Adrenal gland (tissue), 12 donors: Measurements from ENCODE around the gene TSPAN18. TPM values are rescaled to one million over a fixed set of nuclear protein-coding genes. Genes with fewer than 3 reads are reported as not detected.

Experiments
- DNase-seq, 7 donors: peaks; one replicate each; pipeline ENCODE4 v3.0.0-alpha.2; 2019 to 2020
- H3K27ac ChIP-seq, 5 donors: fragments of 200-600 bp; sonication (generic) in 4 of 5; 1 replicate in 3 of 5; 2 replicates in 2 of 5; pipeline versions ENCODE4 v1.5.1 to v1.8.0; 2016 to 2020; ENCODE audit warnings: mild to moderate bottlenecking in 1 of 5
- H3K27me3 ChIP-seq: fragments of 200-600 bp; 2 replicates; pipeline ENCODE4 v1.8.0; 2021
- H3K36me3 ChIP-seq, 2 donors: fragments of 200-600 bp; replicated peaks in 1 of 2; 1 replicate in 1 of 2; 2 replicates in 1 of 2; pipeline versions ENCODE4 v1.5.1 to v1.8.0; 2018 to 2022
- H3K4me1 ChIP-seq, 2 donors: fragments of 200-600 bp; replicated peaks in 1 of 2; 1 replicate in 1 of 2; 2 replicates in 1 of 2; pipeline versions ENCODE4 v1.5.1 to v1.8.0; 2018 to 2021
- H3K4me3 ChIP-seq, 4 donors: fragments of 200-600 bp; sonication (generic) in 3 of 4; one replicate each; pipeline ENCODE4 v1.5.1; 2016 to 2018
- H3K9me3 ChIP-seq, 3 donors: fragments of 200-600 bp; sonication (generic) in 1 of 3; replicated peaks in 1 of 3; 1 replicate in 2 of 3; 2 replicates in 1 of 3; pipeline versions ENCODE4 v1.5.1 to v1.8.0; 2016 to 2021
- POLR2A ChIP-seq, 2 donors: fragments of 450-650 bp; IDR thresholded peaks; one replicate each; pipeline ENCODE4 v1.6.1; 2017; ENCODE audit warnings: antibody characterized with exemption in 2 of 2, mild to moderate bottlenecking in 2 of 2, moderate library complexity in 1 of 2
- WGBS, 4 donors: extraction: QIAGEN DNeasy Blood & Tissue Kit in 2 of 4; methylation state at CpG; one replicate each; pipeline versions ENCODE4 v1.1.5 to v1.1.7; 2013 to 2017; 5-methylcytosine and 5-hydroxymethylcytosine counted together
- intact Hi-C, 2 donors: fragments of 100-400 bp; cut with DNase I; formaldehyde crosslinking; loops; one replicate each; pipeline versions ENCODE4 v1.14.1 to v1.15.0; 2022 to 2023
- polyA plus RNA-seq, 3 donors: library from polyadenylated mRNA; stranded (reverse); fragments of 200-250 nt in 2 of 3; fragments of 350-450 nt in 1 of 3; fragmentation: Illumina TruSeq in 1 of 3; extraction: RNeasy Lipid Tissue Mini Kit (QIAGEN cat#74804) in 1 of 3; gene quantifications; one replicate each; pipeline ENCODE4 v1.2.3, GENCODE V29; 2013 to 2014
- total RNA-seq, 9 donors: library from RNA; depleted of rRNA in 4 of 9; stranded (reverse); fragments of >200 nt in 4 of 9; fragments of 120-200 nt in 1 of 9; fragmentation: NEBNext Ultra II Directional in 1 of 9; extraction: Animal tissue kit (Norgen Biotek cat#: 25700) in 1 of 9; gene quantifications; one replicate each; pipeline versions ENCODE4 v1.1.0 to v1.2.4, GENCODE V29; 2013 to 2023
- TF ChIP-seq, protein P1 (sequence below), 6 experiments: fragments of 450-650 bp in 4 of 6; fragments of 200-600 bp in 2 of 6; sonication (generic) in 1 of 6; IDR thresholded peaks; 1 replicate in 5 of 6; 2 replicates in 1 of 6; pipeline versions ENCODE4 v1.5.1 to v1.8.0; 2016 to 2021; ENCODE audit warnings: antibody characterized with exemption in 6 of 6, mild to moderate bottlenecking in 2 of 6, moderate library complexity in 1 of 6
- donor health status: healthy with polysubstance abuse.
- donor health status: Bipolar disorder and iron deficiency.
- donor health status: DM: yes; HTN: yes; CAD: no.
- donor health status: DM: no; HTN: no; CAD: no.
- donor health status: DM: no; HTN: no; CAD: no.
- donor health status: DM: yes; HTN: yes; CAD: no.

Gene TSPAN18
- total and polyA plus RNA-seq, 12 donors = 24.5 to 168 (median 58.4) TPM

DNA sequence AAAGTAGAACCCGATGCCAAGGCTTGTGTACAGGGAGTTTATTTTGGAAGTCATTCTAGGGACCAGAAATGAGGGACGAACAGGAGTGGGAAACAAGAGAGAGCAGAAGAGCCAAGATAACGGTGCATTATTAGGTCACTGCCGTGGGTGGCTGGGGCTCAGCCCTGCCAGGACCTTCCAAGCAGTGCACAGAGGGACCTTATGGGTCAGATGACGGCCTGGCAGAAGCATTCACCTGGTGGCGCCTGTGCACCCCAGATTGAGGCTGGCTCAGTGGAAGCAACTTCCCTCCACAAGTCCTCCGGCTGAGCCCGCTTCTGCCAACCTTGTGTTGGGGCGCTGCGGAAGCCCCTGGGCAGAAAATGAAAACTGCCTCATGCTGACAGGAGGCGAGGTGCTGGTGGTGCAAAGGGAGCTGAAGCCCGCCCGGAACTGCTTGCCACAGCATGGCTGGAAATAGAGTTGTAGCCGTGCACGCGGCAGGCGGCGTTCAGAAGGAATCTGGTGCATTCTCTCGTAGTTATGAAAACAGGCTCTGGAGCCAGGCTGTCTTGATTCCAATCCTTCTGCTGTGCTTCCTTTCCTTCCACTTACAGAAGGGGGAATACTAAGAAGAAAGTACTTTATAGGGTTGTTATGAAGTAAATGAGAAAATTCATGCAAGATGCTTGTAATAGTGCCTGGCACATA, 246.1 kb downstream of the TSPAN18 start:
- no peak overlapping the region for H3K4me3 ChIP-seq
- peaks cover 8 to 16% of the 10 kb centered on the region in 2 donors for H3K4me1 ChIP-seq
- intact Hi-C loops = no loop called here
- TF ChIP-seq, protein P1, sequence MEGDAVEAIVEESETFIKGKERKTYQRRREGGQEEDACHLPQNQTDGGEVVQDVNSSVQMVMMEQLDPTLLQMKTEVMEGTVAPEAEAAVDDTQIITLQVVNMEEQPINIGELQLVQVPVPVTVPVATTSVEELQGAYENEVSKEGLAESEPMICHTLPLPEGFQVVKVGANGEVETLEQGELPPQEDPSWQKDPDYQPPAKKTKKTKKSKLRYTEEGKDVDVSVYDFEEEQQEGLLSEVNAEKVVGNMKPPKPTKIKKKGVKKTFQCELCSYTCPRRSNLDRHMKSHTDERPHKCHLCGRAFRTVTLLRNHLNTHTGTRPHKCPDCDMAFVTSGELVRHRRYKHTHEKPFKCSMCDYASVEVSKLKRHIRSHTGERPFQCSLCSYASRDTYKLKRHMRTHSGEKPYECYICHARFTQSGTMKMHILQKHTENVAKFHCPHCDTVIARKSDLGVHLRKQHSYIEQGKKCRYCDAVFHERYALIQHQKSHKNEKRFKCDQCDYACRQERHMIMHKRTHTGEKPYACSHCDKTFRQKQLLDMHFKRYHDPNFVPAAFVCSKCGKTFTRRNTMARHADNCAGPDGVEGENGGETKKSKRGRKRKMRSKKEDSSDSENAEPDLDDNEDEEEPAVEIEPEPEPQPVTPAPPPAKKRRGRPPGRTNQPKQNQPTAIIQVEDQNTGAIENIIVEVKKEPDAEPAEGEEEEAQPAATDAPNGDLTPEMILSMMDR (IDR thresholded peaks at IDR 0.05) = no peak
- TF ChIP-seq POLR2A (IDR thresholded peaks at IDR 0.05) = no peak
- H3K9me3 ChIP-seq = no peaks in the 10 kb centered on the region
- H3K36me3 ChIP-seq = no peaks in the 10 kb centered on the region
- H3K27ac ChIP-seq = no peak overlapping the region
- H3K27me3 ChIP-seq = no peaks in the 10 kb centered on the region
- WGBS, 4 donors = 79 to 84% (median 81%) methylated on average over 19 of the region's 19 CpGs
- no peak for DNase-seq

DNA sequence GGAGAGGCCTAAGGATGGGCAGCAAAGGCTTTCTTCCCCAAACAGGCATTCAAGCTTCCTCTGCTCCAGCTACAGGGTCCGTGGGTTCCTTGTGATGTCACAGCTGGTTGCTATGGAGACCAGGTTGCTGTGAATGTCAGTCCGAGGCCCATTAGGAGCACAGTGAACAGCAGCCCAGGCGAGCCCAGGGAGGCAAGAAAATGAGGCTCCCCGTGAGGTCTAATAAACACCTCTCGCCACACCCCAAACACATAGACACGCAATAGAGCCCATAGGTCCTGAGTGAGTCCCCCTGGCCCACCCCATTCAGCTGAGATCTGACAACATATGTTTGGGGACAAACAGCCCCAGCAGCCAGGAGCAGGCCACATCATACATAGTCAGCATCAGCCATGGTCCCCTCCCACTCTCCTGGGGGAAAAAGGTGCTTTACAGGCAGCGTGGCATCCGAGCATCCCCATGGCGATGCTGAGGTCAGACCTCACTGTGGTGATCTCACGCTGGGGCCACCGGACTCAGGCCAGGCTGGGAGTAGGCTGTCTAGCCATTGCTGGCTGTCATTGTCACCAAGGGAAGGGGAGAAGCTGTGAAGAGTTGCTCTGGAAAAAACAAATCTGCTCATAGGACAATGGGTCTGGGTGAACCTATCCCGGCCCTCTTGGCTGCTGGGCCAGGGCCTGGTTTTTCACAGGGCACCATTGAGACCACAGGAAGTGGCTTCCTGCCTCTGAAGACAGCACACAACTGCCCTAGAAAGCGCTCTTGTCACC, 247.1 kb downstream of the TSPAN18 start:
- TF ChIP-seq, protein P1 (IDR thresholded peaks at IDR 0.05) = no peak
- no peak for TF ChIP-seq POLR2A (IDR thresholded peaks at IDR 0.05)
- no peaks in the 10 kb centered on the region for H3K9me3 ChIP-seq
- H3K36me3 ChIP-seq = no peaks in the 10 kb centered on the region
- H3K4me1 ChIP-seq = peaks cover 8 to 16% of the 10 kb centered on the region in 2 donors
- H3K27ac ChIP-seq = no peak overlapping the region
- whole genome bisulfite sequencing, 4 donors = 81 to 88% (median 85%) methylated on average over 9 to 13 of the region's 13 CpGs
- no peaks in the 10 kb centered on the region for H3K27me3 ChIP-seq
- intact Hi-C loops = no loop called here
- no peak overlapping the region for H3K4me3 ChIP-seq
- no peak for DNase-seq

DNA sequence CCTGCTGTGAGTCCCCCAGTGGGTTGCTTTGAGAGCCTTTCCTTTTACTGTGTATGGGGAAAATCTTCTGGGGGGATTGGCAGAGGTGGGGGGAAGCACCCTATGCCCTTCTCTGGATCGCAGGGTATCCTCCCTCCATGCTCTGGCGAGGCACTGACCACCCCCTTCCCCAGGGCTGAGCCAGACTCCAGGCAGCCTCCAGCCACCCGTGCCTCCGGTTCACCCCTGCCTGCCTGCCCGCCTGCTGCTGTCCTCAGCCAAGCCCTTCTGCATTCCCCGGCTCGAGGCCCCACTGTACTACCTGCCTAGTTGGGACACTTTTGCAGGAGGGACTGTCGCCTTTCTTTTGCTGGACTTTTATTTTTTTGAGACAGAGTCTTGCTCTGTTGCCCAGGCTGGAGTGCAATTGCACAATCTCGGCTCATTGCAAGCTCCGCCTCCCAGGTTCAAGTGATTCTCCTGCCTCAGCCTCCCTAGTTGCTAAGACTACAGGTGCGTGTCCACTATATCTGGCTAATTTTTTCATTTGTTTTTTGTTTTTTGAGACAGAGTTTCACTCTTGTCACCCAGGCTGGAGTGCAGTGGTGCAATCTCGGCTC, 247.7 kb downstream of the TSPAN18 start:
- no peak overlapping the region for H3K27ac ChIP-seq
- no peak for DNase-seq
- H3K4me1 ChIP-seq = peaks cover 8 to 16% of the 10 kb centered on the region in 2 donors
- no peaks in the 10 kb centered on the region for H3K27me3 ChIP-seq
- 90 to 96% (median 94%) methylated on average over 7 to 12 of the region's 12 CpGs for WGBS, 4 donors
- no peaks in the 10 kb centered on the region for H3K36me3 ChIP-seq
- intact Hi-C loops = no loop called here
- no peak overlapping the region for H3K4me3 ChIP-seq
- H3K9me3 ChIP-seq = no peaks in the 10 kb centered on the region
- TF ChIP-seq POLR2A (IDR thresholded peaks at IDR 0.05) = no peak

- H3K4me1 ChIP-seq = peaks cover 8 to 16% of the 10 kb centered on the region in 2 donors
- intact Hi-C loops = no loop called here
- H3K9me3 ChIP-seq = no peaks in the 10 kb centered on the region
- no peak overlapping the region for H3K27ac ChIP-seq
- H3K4me3 ChIP-seq = no peak overlapping the region
- DNase-seq = no peak
- no peak for TF ChIP-seq POLR2A (IDR thresholded peaks at IDR 0.05)
- TF ChIP-seq, protein P1 (IDR thresholded peaks at IDR 0.05) = no peak
- 79 to 83% (median 82%) methylated on average over 1 to 5 of the region's 5 CpGs for WGBS, 4 donors
- no peaks in the 10 kb centered on the region for H3K36me3 ChIP-seq
- H3K27me3 ChIP-seq = no peaks in the 10 kb centered on the region
These were observed 249.8 kb downstream of the TSPAN18 start for GRCh38 chr11:44976576-44976975.
